Type B pancreatic cell (in vitro differentiated cells): ENCODE results near the gene RPLP1. TPM values are rescaled to one million over a fixed set of nuclear protein-coding genes. Genes with fewer than 3 reads are reported as not detected.

Experiments
- DNase-seq: peaks from one replicate; pipeline ENCODE4 v3.0.0; 2021; ENCODE audit warnings: mixed read lengths; ENCODE audit not compliant: unreplicated experiment; ENCODE audit errors: extremely low spot score
- H3K27ac Mint-ChIP-seq: 2 replicates; pipeline ENCODE4 v1.8.0; 2021; ENCODE audit warnings: mild to moderate bottlenecking, mixed read lengths
- H3K27me3 Mint-ChIP-seq: 2 replicates; pipeline ENCODE4 v1.8.0; 2021; ENCODE audit warnings: mixed read lengths
- H3K36me3 Mint-ChIP-seq: 2 replicates; pipeline ENCODE4 v1.8.0; 2021; ENCODE audit warnings: mixed read lengths
- H3K4me1 Mint-ChIP-seq: one replicate; pipeline ENCODE4 v1.8.0; 2021; ENCODE audit warnings: mixed read lengths; ENCODE audit not compliant: unreplicated experiment
- H3K4me3 Mint-ChIP-seq: 2 replicates; pipeline ENCODE4 v1.8.0; 2021; ENCODE audit warnings: mild to moderate bottlenecking, mixed read lengths
- H3K9me3 Mint-ChIP-seq: 2 replicates; pipeline ENCODE4 v1.8.0; 2021; ENCODE audit warnings: mixed read lengths
- total RNA-seq: library from RNA; stranded (reverse); gene quantifications from 2 replicates; pipeline ENCODE4 v1.2.1, GENCODE V29; 2021; ENCODE audit warnings: low replicate concordance
- TF ChIP-seq, protein P1 (sequence below): fragments of 200-600 bp; sonication (generic); conservative IDR thresholded peaks from 2 replicates; pipeline ENCODE4 v1.5.0; 2021; ENCODE audit warnings: antibody characterized with exemption, mild to moderate bottlenecking

The RPLP1 gene
- total RNA-seq, 1 donor from 2014 or later, result 1,694 TPM

DNA sequence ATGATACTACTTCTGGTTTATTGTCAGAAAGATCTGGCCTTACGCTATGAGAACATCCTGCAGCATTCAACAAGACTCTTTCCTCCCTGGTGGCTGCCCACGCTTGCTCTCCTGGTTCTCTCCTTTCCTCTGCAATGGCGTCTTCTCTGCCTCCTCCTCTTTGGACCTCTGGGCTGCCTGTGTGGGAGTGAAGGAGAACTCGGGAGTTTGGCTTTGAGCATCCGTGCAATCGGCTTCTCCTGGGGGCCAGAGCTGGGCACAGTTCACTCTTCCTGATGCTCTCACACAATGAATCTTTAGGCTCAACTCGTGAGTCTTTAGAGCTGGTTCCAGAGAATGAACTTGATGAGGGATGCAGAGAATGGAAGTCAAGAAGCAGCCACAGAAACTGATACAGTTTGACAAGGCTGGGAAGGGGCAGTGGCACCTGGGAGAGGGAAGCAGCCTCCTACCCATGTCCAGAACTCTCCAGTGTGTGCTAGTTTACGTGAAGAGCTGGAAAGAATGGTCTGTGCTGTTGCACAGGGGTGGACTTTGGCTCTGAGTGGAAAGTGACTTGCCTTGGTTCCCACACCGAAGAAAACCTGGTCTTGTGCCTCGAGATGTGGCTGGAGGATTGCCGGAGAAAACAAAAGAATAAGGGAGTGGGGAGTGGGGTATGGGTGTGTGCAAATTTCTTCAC is 37.9 kb downstream of the RPLP1 start:
- Mint-ChIP-seq H3K27ac (no peak overlapping the region), H3K9me3 (peaks cover under 1% of the 10 kb centered on the region), H3K27me3 (peaks cover 5% of the 10 kb centered on the region), H3K36me3 (no peaks in the 10 kb centered on the region), H3K4me1 (no peaks in the 10 kb centered on the region), H3K4me3 (no peak overlapping the region)
- no peak for DNase-seq
- TF ChIP-seq, protein P1, sequence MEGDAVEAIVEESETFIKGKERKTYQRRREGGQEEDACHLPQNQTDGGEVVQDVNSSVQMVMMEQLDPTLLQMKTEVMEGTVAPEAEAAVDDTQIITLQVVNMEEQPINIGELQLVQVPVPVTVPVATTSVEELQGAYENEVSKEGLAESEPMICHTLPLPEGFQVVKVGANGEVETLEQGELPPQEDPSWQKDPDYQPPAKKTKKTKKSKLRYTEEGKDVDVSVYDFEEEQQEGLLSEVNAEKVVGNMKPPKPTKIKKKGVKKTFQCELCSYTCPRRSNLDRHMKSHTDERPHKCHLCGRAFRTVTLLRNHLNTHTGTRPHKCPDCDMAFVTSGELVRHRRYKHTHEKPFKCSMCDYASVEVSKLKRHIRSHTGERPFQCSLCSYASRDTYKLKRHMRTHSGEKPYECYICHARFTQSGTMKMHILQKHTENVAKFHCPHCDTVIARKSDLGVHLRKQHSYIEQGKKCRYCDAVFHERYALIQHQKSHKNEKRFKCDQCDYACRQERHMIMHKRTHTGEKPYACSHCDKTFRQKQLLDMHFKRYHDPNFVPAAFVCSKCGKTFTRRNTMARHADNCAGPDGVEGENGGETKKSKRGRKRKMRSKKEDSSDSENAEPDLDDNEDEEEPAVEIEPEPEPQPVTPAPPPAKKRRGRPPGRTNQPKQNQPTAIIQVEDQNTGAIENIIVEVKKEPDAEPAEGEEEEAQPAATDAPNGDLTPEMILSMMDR, result no peak

DNA sequence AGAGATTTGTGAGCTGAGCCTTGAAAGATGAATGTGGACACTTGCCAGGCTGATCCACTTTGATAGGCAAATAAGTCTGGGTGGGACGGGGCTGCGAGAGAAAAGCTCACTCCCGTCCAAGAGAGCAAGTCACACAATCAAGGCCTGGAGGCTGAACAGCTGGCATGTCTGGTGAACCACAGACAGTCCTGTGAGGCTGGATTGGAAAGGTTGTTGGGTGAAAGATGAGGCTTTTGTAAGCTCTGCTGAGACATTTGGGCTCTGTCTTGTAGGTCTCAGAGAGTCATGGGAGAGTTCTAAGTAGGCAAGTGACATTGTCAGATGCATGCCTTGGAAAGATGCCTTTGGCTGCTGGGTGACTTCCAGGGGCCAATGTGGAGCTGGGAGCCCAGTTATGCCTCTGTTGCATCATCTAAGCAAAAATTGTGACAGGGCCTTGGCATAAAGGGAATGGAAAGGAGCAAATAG is 38.5 kb downstream of the RPLP1 start:
- Mint-ChIP-seq H3K4me1 (no peaks in the 10 kb centered on the region), H3K9me3 (no peaks in the 10 kb centered on the region), H3K36me3 (no peaks in the 10 kb centered on the region), H3K27ac (no peak overlapping the region), H3K4me3 (no peak overlapping the region), H3K27me3 (peaks cover 5% of the 10 kb centered on the region)
- TF ChIP-seq, protein P1, result no peak
- DNase-seq, result no peak

GRCh38 chr15:69493406-69493805 is 40.8 kb downstream of the RPLP1 start:
- Mint-ChIP-seq H3K27me3 (peaks cover 5% of the 10 kb centered on the region), H3K36me3 (no peaks in the 10 kb centered on the region), H3K27ac (no peak overlapping the region), H3K9me3 (no peaks in the 10 kb centered on the region), H3K4me1 (peaks cover 14% of the 10 kb centered on the region), H3K4me3 (no peak overlapping the region)
- TF ChIP-seq, protein P1, result no peak
- no peak for DNase-seq

- peaks cover 33% of the 10 kb centered on the region for H3K4me1 Mint-ChIP-seq
- no peaks in the 10 kb centered on the region for H3K36me3 Mint-ChIP-seq
- H3K27ac Mint-ChIP-seq, result no peak overlapping the region
- no peaks in the 10 kb centered on the region for H3K9me3 Mint-ChIP-seq
- no peak overlapping the region for H3K4me3 Mint-ChIP-seq
- TF ChIP-seq, protein P1, result no peak
- H3K27me3 Mint-ChIP-seq, result no peaks in the 10 kb centered on the region
- no peak for DNase-seq
Measured at GRCh38 chr15:69496001-69496400, 43.4 kb downstream of the RPLP1 start.

- no peak overlapping the region for H3K27ac Mint-ChIP-seq
- H3K36me3 Mint-ChIP-seq, result no peaks in the 10 kb centered on the region
- H3K9me3 Mint-ChIP-seq, result no peaks in the 10 kb centered on the region
- H3K4me3 Mint-ChIP-seq, result no peak overlapping the region
- DNase-seq, result no peak
- TF ChIP-seq, protein P1, result no peak
- H3K27me3 Mint-ChIP-seq, result no peaks in the 10 kb centered on the region
- H3K4me1 Mint-ChIP-seq, result peaks cover 33% of the 10 kb centered on the region
Measured at GRCh38 chr15:69497076-69497475, 44.5 kb downstream of the RPLP1 start.
